ENCODE measurements around the gene BCL10.

BCL10 gene

DNA sequence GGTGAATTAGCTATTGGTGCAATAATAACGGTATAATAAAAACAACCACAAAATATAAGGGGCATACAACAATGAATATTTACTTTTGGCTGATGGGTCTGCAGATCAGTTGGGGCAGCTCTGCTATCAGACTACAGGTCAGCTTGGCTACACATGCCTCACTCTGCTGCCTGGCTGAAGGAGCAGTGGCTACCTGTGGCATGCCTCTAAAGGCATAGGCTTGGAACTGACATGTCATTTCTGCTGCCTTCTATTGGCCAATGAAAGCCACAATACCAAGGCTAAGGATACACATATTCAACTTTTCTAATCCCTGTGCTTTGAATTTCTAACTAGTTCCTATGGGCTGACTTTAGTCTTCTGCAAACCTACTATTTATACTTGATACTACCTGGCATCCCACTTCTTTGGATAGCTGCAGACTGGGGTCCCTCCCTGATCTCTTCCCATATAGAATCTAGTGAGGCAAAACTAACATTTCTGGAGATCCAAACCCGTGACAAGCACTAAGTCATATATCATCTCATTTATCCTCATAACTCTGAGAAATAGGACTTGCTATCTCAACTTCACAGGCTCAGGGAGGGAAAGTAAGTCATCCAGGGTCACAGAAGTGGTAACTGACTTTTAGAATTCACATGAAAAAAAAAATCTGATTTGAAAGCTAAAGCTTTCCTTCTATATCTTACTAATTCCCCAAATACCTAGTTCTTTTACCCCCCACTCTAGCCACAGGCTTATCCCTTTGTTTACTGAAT lies 56.4 kb downstream of the BCL10 start:
- DNase-seq: no peak

- DNase-seq: no peak
Observed at GRCh38 chr1:85216697-85217096, 59.7 kb downstream of the BCL10 start.

Measured in stimulated activated CD4-positive, alpha-beta T cell treated with anti-CD3 and anti-CD28 coated beads, Interleukin-2, amount 100 ng/mL, for 24 hours (primary cell).